ENCODE data around the gene ZBTB42. TPM values are rescaled to one million over a fixed set of nuclear protein-coding genes. Genes with fewer than 3 reads are reported as not detected.

The ZBTB42 gene
- total and polyA plus RNA-seq, 2 of the 4 experiments (the other 2 are of a cell fraction) = 1.3 to 2.3 TPM

- H3K4me2 ChIP-seq (ENCODE audit: low read depth, low read length) = peak overlapping the region; percentile 54
- POLR2A ChIA-PET (ENCODE audit: unreplicated experiment) = no interaction called here
- WGBS, 2 experiments (ENCODE audit: extremely low coverage in 2 of 2, insufficient read length in 1 of 2) = 10% methylated on average over 21 of the region's 55 CpGs; no CpG with 5 or more reads in 1 of the 2 experiments
- H4K5ac ChIP-seq (ENCODE audit: low read depth, low read length) = peak overlapping the region; percentile 91
- no peaks in the 10 kb centered on the region for H3K9me3 ChIP-seq (ENCODE audit: control insufficient read depth, insufficient read depth, low read length)
- H4K8ac ChIP-seq (ENCODE audit: low read depth in 2 of 2, low read length in 2 of 2) = peak overlapping the region; percentile 91 to 95
- H4K91ac ChIP-seq (ENCODE audit: insufficient read depth, low read depth, low read length) = peak overlapping the region; percentile 79
- BruUV-seq (replicated peaks) = no TSS peak
- H3K9me1 ChIP-seq (ENCODE audit: insufficient read depth, low read length) = peaks cover 10% of the 10 kb centered on the region
- TF ChIP-seq RAD21 (IDR thresholded peaks at IDR 0.05; ENCODE audit: low read length) = no peak
- 0 out of 2 replicates have a peak, but pooled peaks have one; percentile 10 for TF ChIP-seq POLR2A (IDR thresholded peaks at IDR 0.05; ENCODE audit: low read depth, low read length)
- H3K4me1 ChIP-seq (ENCODE audit: control insufficient read depth, insufficient read depth, low read length) = peaks cover 28% of the 10 kb centered on the region
- in situ Hi-C loops (cut with MboI; ENCODE audit: low sequenced_read_pairs) = no loop called here
- peak overlapping the region; percentile 96 for H2AK5ac ChIP-seq (ENCODE audit: low read depth, low read length)
- no peak overlapping the region for H2BK20ac ChIP-seq (ENCODE audit: low read depth, low read length)
- H2AFZ ChIP-seq (replicated peaks; ENCODE audit: low read length, poor library complexity) = peak overlapping the region; percentile 98
- peak overlapping the region; percentile 85 for H3K14ac ChIP-seq (replicated peaks; ENCODE audit: low read depth, low read length)
- peaks cover 38% of the 10 kb centered on the region for H4K20me1 ChIP-seq (ENCODE audit: insufficient read depth, low read length)
- intact Hi-C loops (cut with micrococcal nuclease) = loop anchor here (2.0 kb wide), 1 partner anchor 69 kb away; the partner anchor contains the start of gene CEP170B
- DNase-seq = no peak
- peak overlapping the region; percentile 34; the same call in 1 of the 2 replicates for H3K27ac ChIP-seq (ENCODE audit: insufficient read depth, low read length)
- peaks cover 0 to 40% of the 10 kb centered on the region in 2 experiments; a peak in 3 of 4 replicates for H3K79me1 ChIP-seq (ENCODE audit: low read depth in 1 of 2, low read length in 2 of 2)
- peak overlapping the region; percentile 82; the same call in 1 of the 2 replicates for H3K23ac ChIP-seq (ENCODE audit: low read depth, low read length)
- 0 out of 3 replicates have a peak overlapping the region, but pooled peaks have one; percentile 40 for H2BK15ac ChIP-seq (ENCODE audit: low read depth, low read length)
- dilution Hi-C loops (cut with HindIII; ENCODE audit: low sequenced_read_pairs, unreplicated experiment) = no loop called here
- H2BK120ac ChIP-seq (ENCODE audit: low read depth, low read length) = no peak overlapping the region; the same call in 1 of the 2 replicates
- H3K36me3 ChIP-seq (ENCODE audit: control insufficient read depth, insufficient read depth, low read length) = peaks cover 15% of the 10 kb centered on the region; the same call in 1 of the 2 replicates
- no peak for ATAC-seq (ENCODE audit: low read depth)
- CTCF ChIA-PET = no interaction called here
- H2BK5ac ChIP-seq (ENCODE audit: low read depth, low read length, poor library complexity, severe bottlenecking) = no peak overlapping the region
- peak overlapping the region; percentile 78 for H2AK9ac ChIP-seq (replicated peaks; ENCODE audit: low read depth, low read length, poor library complexity)
- H3K18ac ChIP-seq (ENCODE audit: low read depth, low read length) = no peak overlapping the region
- H3K4me3 ChIP-seq (ENCODE audit: insufficient read depth, low read depth, low read length) = peak overlapping the region; percentile 48
- peak overlapping the region; percentile 86 for H3K4ac ChIP-seq (ENCODE audit: low read depth, low read length)
- H3K9ac ChIP-seq (ENCODE audit: low read depth, low read length) = peak overlapping the region; percentile 22
- no peaks in the 10 kb centered on the region for H3K27me3 ChIP-seq (ENCODE audit: control insufficient read depth, insufficient read depth, low read length)
- no peak overlapping the region for H3K56ac ChIP-seq (ENCODE audit: extremely low read depth, insufficient read depth, low read length)
Observed at GRCh38 chr14:104795781-104796686, 4.9 kb upstream of the ZBTB42 start.
